GM18951 (cell line): ENCODE results near the gene MPRIP.
"Not testable (repeated sequence)": the region's sequence is repeated elsewhere in the genome, so short reads cannot be mapped to it uniquely, and the experiment has no call there.

Experiments
- POLR2A ChIP-seq: IDR thresholded peaks from 4 replicates; pipeline ENCODE4 v1.6.1; 2011; ENCODE audit warnings: mild to moderate bottlenecking; ENCODE audit not compliant: insufficient read length, insufficient read depth; ENCODE audit errors: extremely low read depth
- in situ Hi-C: fragments of 300-500 bp; cut with MboI; formaldehyde crosslinking; loops from one replicate; pipeline ENCODE4 v1.12.0; 2022; ENCODE audit warnings: low sequenced_read_pairs, mixed read lengths, inconsistent platforms; ENCODE audit not compliant: unreplicated experiment

The MPRIP gene, protein sequence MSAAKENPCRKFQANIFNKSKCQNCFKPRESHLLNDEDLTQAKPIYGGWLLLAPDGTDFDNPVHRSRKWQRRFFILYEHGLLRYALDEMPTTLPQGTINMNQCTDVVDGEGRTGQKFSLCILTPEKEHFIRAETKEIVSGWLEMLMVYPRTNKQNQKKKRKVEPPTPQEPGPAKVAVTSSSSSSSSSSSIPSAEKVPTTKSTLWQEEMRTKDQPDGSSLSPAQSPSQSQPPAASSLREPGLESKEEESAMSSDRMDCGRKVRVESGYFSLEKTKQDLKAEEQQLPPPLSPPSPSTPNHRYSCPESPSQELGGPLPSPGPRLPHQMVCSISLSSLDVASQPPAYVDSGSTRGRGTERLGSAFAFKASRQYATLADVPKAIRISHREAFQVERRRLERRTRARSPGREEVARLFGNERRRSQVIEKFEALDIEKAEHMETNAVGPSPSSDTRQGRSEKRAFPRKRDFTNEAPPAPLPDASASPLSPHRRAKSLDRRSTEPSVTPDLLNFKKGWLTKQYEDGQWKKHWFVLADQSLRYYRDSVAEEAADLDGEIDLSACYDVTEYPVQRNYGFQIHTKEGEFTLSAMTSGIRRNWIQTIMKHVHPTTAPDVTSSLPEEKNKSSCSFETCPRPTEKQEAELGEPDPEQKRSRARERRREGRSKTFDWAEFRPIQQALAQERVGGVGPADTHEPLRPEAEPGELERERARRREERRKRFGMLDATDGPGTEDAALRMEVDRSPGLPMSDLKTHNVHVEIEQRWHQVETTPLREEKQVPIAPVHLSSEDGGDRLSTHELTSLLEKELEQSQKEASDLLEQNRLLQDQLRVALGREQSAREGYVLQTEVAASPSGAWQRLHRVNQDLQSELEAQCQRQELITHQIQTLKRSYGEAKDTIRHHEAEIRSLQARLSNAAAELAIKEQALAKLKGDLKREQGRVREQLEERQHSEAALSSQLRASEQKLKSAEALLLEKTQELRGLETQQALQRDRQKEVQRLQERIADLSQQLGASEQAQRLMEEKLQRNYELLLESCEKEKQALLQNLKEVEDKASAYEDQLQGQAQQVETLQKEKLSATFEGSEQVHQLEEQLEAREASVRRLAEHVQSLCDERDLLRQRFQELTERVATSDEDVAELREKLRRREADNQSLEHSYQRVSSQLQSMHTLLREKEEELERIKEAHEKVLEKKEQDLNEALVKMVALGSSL (N-terminal part only)

DNA sequence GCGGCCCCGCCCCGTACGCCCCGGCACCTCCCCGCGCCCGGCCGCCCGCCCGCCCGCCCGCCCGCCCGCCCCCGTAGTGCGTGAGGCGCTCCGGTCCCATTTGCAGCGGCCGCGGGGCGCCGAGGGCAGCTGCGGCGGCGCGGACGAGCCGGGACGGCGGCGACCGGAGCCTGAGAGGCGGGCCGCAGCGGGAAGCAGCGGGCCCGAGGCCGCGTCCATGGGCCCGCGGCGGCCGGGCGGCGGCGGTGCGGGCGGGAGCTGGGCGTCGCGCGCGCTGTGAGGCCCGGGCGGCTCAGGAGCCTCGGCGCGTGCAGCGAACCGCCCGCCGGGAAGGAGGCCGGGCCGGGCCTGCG, at the start of gene MPRIP:
TSS of gene MPRIP (plus strand) at position 74 of the 353 bp plus-strand sequence. CDS start 392 bp downstream, outside the sequence.
- peak; percentile 57 for TF ChIP-seq POLR2A
- in situ Hi-C loops, result no loop called here

DNA sequence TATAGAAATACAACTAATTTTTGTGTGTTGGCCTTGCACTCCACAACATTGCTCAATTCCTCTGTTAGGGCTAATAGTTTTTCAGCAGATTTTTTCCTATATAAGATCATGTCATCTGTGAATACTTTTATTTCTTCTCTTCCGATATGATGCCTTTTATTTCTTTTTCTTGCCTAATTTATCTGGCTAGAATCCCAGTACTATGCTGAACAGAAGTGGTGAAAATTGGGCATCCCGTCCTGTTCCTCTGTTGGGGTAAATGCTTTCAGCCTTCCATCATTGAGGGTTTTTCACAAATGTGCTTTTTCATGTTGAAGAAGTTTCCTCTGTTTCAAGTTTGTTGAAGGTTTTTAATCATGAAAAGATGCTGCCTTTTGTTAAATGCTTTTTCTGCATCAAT, 47.6 kb upstream of the MPRIP start:
- no peak for TF ChIP-seq POLR2A
- in situ Hi-C loops, result loop anchor here (10.0 kb wide), 1 partner anchor 320 kb away; no protein-coding TSS in a partner anchor

DNA sequence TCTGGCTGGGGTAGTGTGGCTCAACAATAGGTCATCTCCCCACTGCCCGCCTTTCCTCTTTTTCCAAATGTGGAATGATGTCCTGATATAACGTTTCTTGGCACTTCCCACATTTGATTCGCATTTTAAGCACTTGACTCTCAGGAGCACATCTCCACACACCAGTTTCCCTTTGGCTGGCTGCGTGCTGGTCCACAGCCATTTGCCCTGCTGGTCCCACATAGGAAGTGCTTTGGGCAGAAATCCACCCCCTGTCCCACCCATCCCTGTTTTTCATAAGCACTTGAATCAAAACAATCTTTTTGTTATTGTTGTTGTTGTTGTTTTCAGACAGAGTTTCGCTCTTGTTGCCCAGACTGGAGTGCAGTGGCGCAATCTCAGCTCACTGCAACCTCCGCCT, 46.3 kb upstream of the MPRIP start:
- TF ChIP-seq POLR2A, result no peak
- in situ Hi-C loops, result loop anchor here (10.0 kb wide), 1 partner anchor 319 kb away; no protein-coding TSS in a partner anchor

DNA sequence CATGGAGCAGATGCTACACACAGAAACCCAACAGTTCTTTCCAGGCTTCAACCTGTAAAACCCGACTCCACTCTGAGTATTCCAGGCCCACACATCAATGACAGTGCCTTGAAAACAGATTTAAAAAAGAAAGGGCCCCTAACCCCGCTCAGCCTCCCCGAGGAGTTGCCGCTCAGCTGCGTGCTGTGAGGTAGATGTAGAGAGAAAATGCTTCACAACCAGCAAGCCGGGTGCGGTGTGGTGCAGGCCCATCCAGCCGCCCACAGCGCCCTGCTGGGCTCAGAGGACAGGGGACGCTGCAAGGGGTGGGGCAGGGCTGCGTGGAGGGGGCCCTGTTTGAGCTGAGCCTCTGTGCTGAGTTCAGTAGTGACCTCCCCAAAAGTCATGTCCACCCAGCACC, 45.5 kb upstream of the MPRIP start:
- in situ Hi-C loops, result loop anchor here (10.0 kb wide), 1 partner anchor 318 kb away; no protein-coding TSS in a partner anchor

DNA sequence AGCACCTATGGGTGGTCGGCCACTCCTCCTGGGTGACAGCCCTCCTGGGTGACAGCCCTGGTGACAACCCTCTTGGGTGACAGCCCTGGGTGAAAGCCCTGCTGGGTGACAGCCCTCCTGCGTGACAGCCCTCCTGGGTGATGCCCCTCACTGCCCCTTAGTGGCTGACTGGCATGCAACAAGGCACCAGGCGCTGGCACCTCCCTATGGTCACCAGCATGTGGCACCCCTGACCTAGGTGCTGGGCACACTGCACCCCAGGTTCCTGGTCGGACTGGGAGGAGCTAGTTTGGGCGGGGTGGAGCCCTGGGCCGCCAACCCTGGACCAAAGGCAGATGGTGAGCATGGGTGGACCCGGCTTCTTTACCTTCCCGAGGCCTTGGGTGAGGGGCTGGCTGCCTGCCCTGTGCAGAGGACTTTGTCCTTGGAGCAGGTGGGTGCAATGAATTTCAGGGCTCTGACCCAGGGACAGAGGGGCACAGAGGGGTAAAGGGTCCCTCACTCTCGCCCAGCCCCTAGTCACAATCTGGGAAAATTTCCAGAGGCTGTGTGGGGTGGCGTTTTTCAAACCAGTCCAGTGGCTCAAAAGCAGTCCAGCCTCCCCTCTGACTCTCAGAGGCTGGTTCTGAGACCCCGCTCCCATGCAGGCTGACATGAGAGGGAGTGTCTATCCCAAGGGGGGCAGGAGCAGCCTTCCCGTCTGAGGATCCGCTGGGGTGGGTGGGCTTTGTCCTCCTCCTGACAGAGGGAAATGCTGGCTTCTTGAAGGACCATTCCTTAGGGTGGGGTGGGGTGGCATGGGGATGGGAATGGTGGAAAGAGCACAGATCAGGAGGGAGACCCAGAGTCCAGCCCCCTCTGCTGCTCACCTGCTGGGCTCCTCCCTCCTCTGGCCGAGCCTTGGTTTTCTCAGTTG, 44.5 kb upstream of the MPRIP start:
- no peak for TF ChIP-seq POLR2A
- in situ Hi-C loops, result loop anchor here (10.0 kb wide), 1 partner anchor 317 kb away; no protein-coding TSS in a partner anchor

DNA sequence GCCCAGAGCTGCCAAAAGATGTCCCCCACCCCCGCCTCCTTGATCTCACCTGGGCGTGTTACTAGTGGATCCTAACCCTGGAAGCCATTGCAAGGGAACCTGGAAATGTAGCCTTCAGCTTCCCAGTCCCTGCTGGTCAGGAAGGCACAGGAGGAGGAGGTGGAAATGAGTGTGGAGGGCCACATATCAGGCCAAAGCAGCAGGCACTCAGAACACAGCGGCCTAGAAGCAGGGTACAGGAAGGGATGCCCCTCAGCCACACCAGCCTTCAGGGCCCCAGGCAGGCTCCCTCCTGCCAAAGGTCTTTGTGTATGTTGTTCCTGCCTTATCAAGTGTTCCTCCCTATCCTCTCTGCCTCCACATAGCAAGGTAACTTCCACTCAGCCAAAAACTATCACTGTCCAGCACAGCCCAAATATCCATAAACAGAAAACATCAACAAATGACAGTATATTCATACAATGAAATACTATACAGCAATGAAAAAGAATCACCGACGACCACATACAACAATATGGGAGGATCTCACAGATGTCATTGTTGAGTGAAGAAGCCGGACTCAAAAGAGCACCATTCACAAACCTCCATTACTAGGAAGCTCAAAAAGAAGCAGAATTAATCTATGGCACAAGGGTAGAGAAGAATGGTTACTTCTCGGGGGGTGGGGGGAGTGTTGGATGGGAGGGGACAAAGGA, 42.2 kb upstream of the MPRIP start:
- in situ Hi-C loops, result loop anchor here (10.0 kb wide), 1 partner anchor 315 kb away; no protein-coding TSS in a partner anchor
- TF ChIP-seq POLR2A, result no peak

DNA sequence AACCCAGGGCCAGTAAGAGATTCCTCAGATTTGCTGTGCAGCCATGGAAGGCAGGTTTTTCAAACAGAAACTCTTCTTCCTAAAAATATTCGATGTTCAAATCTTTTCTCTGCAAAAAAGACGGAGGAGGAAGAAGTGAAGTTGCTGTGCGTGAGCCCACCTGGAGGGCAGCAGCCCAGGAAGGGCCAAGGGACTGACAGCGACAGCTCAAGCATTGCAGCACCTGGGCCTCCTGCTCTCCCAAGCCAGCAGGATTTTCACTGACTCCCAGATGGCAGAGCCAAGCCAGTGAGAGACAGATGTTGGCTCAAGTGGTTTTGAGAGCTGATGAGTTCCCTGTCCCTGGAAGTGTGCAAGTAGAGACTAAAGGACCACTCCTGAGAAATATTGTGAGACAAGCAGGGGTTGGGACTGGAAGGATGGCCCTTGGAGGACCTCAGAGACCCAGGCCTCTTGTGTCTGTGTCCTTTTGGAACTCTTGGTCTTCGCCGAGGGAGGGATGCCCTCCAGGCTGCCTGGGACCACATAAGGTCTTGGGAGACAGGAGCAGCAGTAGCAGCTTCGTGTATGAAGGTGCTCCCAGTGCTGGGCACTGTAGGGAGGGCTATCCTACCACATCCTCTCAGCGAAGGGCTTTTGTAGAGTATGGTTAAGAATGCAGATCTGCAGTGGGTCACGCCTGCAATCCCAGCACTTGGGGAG, 41.0 kb upstream of the MPRIP start:
- TF ChIP-seq POLR2A, result no peak
- in situ Hi-C loops, result no loop called here

DNA sequence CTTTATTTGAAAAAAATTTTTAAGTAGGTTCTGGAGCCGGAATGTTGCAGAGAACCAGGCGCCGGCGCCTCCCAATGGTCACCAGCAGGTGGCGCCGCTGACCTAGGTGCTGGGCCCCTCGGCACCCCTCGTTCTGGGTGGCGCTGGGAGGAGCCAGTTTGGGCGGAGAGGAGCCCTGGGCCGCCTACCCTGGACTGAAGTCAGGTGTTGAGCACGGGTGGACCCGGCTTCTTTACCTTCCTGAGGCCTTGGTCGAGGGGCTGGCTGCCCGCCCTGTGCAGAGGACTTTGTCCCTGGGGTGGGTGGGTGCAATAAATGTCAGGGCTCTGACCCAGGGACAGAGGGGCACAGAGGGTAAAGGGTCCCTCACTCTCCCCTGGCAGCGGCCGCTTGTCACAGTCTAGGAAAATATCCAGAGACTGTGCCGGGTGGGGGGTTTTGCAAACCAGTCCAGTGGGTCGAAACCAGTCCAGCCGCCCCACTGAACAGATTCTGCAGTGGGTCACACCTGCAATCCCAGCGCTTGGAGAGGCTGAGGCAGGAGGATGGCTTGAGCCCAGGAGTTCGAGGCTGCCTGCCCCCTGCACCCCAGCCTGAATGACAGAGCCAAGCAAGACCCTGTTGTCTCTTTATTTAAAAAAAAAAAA, 40.3 kb upstream of the MPRIP start:
- no peak for TF ChIP-seq POLR2A
- in situ Hi-C loops, result no loop called here

DNA sequence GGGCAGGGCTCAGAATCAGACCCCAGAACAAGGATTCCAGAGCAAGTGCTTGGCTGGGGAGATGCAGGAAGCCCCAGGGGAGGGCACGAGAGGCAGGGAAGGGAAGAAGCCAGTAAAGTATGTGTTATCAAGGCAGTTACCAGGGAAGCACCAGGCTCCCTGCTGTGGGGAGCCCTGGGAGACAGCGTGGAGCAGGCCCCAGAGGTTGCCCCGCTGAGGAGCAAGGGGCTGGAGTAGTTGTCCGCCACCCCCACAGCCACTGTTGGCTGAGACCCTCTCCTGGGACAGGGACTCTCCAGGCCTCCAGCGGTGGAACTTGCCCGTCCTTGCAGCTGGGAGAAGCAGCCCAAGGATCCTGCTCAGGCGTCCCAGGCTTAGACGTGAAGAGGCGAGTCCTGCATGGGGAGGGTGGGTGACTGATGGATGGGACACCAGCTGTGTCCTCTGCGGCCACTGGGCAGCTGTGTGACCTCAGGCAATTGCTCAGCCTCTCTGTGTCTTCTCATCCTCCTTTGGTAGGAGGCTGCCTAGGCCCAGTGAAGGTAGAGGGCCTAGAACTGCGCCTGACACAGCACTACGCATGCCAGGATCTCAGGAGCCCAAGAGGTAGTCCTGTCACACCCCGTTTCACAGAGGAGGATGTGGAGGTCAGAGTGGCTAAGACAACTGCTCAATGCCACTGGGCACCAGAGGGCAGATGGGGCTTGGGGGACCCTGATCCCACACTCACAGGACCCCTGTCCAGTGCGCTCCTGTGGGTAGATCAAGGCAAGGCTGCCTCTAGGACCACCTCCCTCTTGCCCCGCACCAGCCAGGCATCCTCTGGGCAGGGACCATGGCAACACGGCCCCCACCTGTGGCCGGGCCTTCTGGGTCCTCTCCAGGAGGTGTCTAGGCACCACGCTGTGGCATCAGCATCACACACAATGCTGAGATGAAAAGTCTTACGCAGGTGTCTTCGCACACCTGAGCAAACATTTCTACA, 39.2 kb upstream of the MPRIP start:
- in situ Hi-C loops, result not testable (repeated sequence)
